Upper lobe of left lung (tissue), 6 donors: Measurements from ENCODE around the gene SCFD2. TPM values are rescaled to one million over a fixed set of nuclear protein-coding genes. Genes with fewer than 3 reads are reported as not detected.
"Not testable (repeated sequence)": the region's sequence is repeated elsewhere in the genome, so short reads cannot be mapped to it uniquely, and the experiment has no call there.

Experiments used
- ATAC-seq, 2 donors: fragments of 200-7000 bp; cut with Tn5 transposase; one replicate each; pipeline ENCODE4 v1.9.1; 2022; ENCODE audit warnings: mild to moderate bottlenecking in 2 of 2, moderate library complexity in 2 of 2; ENCODE audit not compliant: low FRiP score in 2 of 2
- DNase-seq, 2 donors: peaks; one replicate each; pipeline ENCODE4 v3.0.0-alpha.2; 2019 to 2020
- H3K27ac ChIP-seq, 4 donors: fragments of 200-600 bp; sonication (generic); one replicate each; pipeline ENCODE4 v1.5.1; 2016 to 2019
- H3K27me3 ChIP-seq, 4 donors: fragments of 200-600 bp; sonication (generic); one replicate each; pipeline ENCODE4 v1.5.1; 2017 to 2019
- H3K36me3 ChIP-seq, 4 donors: fragments of 200-600 bp; sonication (generic); one replicate each; pipeline ENCODE4 v1.5.1; 2016 to 2019
- H3K4me1 ChIP-seq, 4 donors: fragments of 200-600 bp; sonication (generic); one replicate each; pipeline ENCODE4 v1.5.1; 2018 to 2019
- H3K4me3 ChIP-seq, 4 donors: fragments of 200-600 bp; sonication (generic); one replicate each; pipeline ENCODE4 v1.5.1; 2017 to 2019; ENCODE audit warnings: mild to moderate bottlenecking in 2 of 4, moderate library complexity in 1 of 4
- H3K9me3 ChIP-seq, 4 donors: fragments of 200-600 bp; sonication (generic); one replicate each; pipeline ENCODE4 v1.5.1; 2018 to 2019
- EP300 ChIP-seq, 4 donors: sonication (generic); formaldehyde crosslinking; IDR thresholded peaks; one replicate each; pipeline ENCODE4 v1.5.1; 2017; ENCODE audit warnings: antibody characterized with exemption in 4 of 4, control low read depth in 2 of 4
- POLR2A ChIP-seq, 4 donors: fragments of 450-650 bp; IDR thresholded peaks; one replicate each; pipeline ENCODE4 v1.5.1; 2016 to 2017; ENCODE audit warnings: antibody characterized with exemption in 4 of 4, mild to moderate bottlenecking in 2 of 4
- POLR2AphosphoS5 ChIP-seq, 2 donors: sonication (generic); formaldehyde crosslinking; IDR thresholded peaks; one replicate each; pipeline ENCODE4 v1.5.1; 2017; ENCODE audit warnings: antibody characterized with exemption in 2 of 2
- WGBS, 2 donors: methylation state at CpG; one replicate each; pipeline ENCODE4 v1.1.5; 2017 to 2018; 5-methylcytosine and 5-hydroxymethylcytosine counted together
- total RNA-seq, 6 donors: library from RNA; depleted of rRNA in 4 of 6; stranded (reverse); fragments of >200 nt in 4 of 6; gene quantifications; one replicate each; pipeline versions ENCODE4 v1.1.0 to v1.2.1, GENCODE V29; 2016 to 2021
- TF ChIP-seq, protein P1 (sequence below), 6 experiments: fragments of 450-650 bp in 4 of 6; fragments of 200-600 bp in 2 of 6; sonication (generic) in 2 of 6; IDR thresholded peaks; one replicate each; pipeline ENCODE4 v1.5.1; 2016 to 2019; ENCODE audit warnings: antibody characterized with exemption in 6 of 6
- donor health status: DM: no; HTN: no; CAD: no; lungs with moderate emphysema.
- donor health status: DM: no; HTN: yes; CAD: no; lungs with severe emphysema.

SCFD2 gene
- total RNA-seq, 6 donors from 2014 or later, result 15.2 to 33.5 (median 20.0) TPM

DNA sequence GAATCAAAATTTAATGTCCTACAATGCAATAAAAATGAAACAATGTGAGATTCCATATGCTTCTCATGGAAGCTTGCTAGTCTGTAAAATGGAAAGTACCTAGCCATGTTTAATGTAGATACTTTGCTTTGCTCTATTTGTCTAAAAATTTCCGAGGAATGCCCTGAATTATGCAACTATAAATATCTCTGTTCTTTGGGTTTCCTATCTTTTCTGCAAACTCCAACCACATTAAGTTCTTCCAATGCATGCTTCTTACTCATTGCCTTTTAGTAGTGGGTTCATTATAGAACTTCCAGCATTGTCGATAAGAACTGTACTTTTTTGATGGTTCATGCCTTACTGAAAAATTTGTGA is 325.4 kb downstream of the SCFD2 start:
- no peak for ATAC-seq
- no peak for TF ChIP-seq EP300 (IDR thresholded peaks at IDR 0.05)
- no peak for TF ChIP-seq POLR2AphosphoS5 (IDR thresholded peaks at IDR 0.05)
- TF ChIP-seq, protein P1, sequence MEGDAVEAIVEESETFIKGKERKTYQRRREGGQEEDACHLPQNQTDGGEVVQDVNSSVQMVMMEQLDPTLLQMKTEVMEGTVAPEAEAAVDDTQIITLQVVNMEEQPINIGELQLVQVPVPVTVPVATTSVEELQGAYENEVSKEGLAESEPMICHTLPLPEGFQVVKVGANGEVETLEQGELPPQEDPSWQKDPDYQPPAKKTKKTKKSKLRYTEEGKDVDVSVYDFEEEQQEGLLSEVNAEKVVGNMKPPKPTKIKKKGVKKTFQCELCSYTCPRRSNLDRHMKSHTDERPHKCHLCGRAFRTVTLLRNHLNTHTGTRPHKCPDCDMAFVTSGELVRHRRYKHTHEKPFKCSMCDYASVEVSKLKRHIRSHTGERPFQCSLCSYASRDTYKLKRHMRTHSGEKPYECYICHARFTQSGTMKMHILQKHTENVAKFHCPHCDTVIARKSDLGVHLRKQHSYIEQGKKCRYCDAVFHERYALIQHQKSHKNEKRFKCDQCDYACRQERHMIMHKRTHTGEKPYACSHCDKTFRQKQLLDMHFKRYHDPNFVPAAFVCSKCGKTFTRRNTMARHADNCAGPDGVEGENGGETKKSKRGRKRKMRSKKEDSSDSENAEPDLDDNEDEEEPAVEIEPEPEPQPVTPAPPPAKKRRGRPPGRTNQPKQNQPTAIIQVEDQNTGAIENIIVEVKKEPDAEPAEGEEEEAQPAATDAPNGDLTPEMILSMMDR (IDR thresholded peaks at IDR 0.05), result no peak
- TF ChIP-seq POLR2A (IDR thresholded peaks at IDR 0.05), result no peak
- WGBS, 2 donors, result 90 to 95% methylated on average over 2 of the region's 2 CpGs

GRCh38 chr4:53039741-53040458 is 326.0 kb downstream of the SCFD2 start:
- ATAC-seq (no peak), DNase-seq (no peak)
- H3K4me3 ChIP-seq, result no peak overlapping the region
- no peaks in the 10 kb centered on the region for H3K27me3 ChIP-seq
- H3K27ac ChIP-seq, result no peak overlapping the region
- H3K36me3 ChIP-seq, result no peaks in the 10 kb centered on the region
- TF ChIP-seq, protein P1 (IDR thresholded peaks at IDR 0.05), result no peak
- TF ChIP-seq POLR2AphosphoS5 (IDR thresholded peaks at IDR 0.05) (no peak), EP300 (IDR thresholded peaks at IDR 0.05) (no peak), POLR2A (IDR thresholded peaks at IDR 0.05) (no peak)
- H3K9me3 ChIP-seq, result no peaks in the 10 kb centered on the region
- 75 to 82% methylated on average over 4 of the region's 4 CpGs for WGBS, 2 donors
- no peaks in the 10 kb centered on the region for H3K4me1 ChIP-seq

More for the DNA sequence above, 325.4 kb downstream of the SCFD2 start:
- no peaks in the 10 kb centered on the region for H3K27me3 ChIP-seq
- no peak overlapping the region for H3K4me3 ChIP-seq
- H3K27ac ChIP-seq, result no peak overlapping the region
- no peaks in the 10 kb centered on the region for H3K4me1 ChIP-seq
- H3K36me3 ChIP-seq, result no peaks in the 10 kb centered on the region
- H3K9me3 ChIP-seq, result no peaks in the 10 kb centered on the region
- DNase-seq, result no peak

- no peaks in the 10 kb centered on the region for H3K27me3 ChIP-seq
- ATAC-seq (no peak), DNase-seq (no peak)
- TF ChIP-seq POLR2A (IDR thresholded peaks at IDR 0.05) (no peak), POLR2AphosphoS5 (IDR thresholded peaks at IDR 0.05) (no peak), EP300 (IDR thresholded peaks at IDR 0.05) (no peak)
- TF ChIP-seq, protein P1 (IDR thresholded peaks at IDR 0.05), result no peak
- H3K4me1 ChIP-seq, result no peaks in the 10 kb centered on the region
- WGBS, 2 donors, result 62 to 80% methylated on average over 1 of the region's 1 CpG
- H3K36me3 ChIP-seq, result no peaks in the 10 kb centered on the region
- H3K27ac ChIP-seq, result no peak overlapping the region
- H3K9me3 ChIP-seq, result no peaks in the 10 kb centered on the region
- H3K4me3 ChIP-seq, result no peak overlapping the region
Observed at GRCh38 chr4:53037892-53038291, 328.0 kb downstream of the SCFD2 start.

DNA sequence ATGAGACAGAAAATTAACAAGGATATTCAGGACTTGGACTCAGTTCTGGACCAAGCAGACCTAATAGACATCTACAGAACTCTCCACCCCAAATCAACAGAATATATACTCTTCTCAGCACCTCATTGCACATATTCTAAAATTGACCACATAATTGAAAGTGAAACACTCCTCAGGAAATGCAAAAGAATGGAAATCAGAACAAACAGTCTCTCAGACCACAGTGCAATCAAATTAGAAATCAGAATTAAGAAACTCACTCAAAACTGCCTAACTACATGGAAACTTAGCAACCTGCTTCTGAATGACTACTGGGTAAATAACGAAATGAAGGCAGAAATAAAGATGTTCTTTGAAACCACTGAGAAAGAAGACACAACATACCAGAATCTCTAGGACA is 333.0 kb downstream of the SCFD2 start:
- not testable (repeated sequence) for H3K9me3 ChIP-seq, DNase-seq, ATAC-seq

GRCh38 chr4:53026233-53026632 is 339.6 kb downstream of the SCFD2 start:
- H3K36me3 ChIP-seq, result no peaks in the 10 kb centered on the region
- DNase-seq, result no peak
- no peaks in the 10 kb centered on the region for H3K4me1 ChIP-seq
- ATAC-seq, result no peak
- H3K4me3 ChIP-seq, result no peak overlapping the region
- TF ChIP-seq POLR2A (IDR thresholded peaks at IDR 0.05), result no peak
- TF ChIP-seq EP300 (IDR thresholded peaks at IDR 0.05), result no peak
- TF ChIP-seq, protein P1 (IDR thresholded peaks at IDR 0.05), result no peak
- no peak for TF ChIP-seq POLR2AphosphoS5 (IDR thresholded peaks at IDR 0.05)
- WGBS, 2 donors, result 95 to 100% methylated on average over 2 of the region's 2 CpGs
- no peaks in the 10 kb centered on the region for H3K27me3 ChIP-seq
- no peak overlapping the region for H3K27ac ChIP-seq
- no peaks in the 10 kb centered on the region for H3K9me3 ChIP-seq

More for the DNA sequence above, 333.0 kb downstream of the SCFD2 start:
- H3K27me3 ChIP-seq, H3K36me3 ChIP-seq, H3K4me3 ChIP-seq, H3K27ac ChIP-seq, H3K4me1 ChIP-seq: not testable (repeated sequence)
- WGBS, 2 donors, result 84 to 88% methylated on average over 1 of the region's 1 CpG
